Large intestine (tissue), 3 donors: ENCODE data around the gene BCOR. TPM values are rescaled to one million over a fixed set of nuclear protein-coding genes. Genes with fewer than 3 reads are reported as not detected.

ENCODE experiments used
- DNase-seq, 2 donors: peaks; one replicate each; pipeline versions ENCODE4 v3.0.0 to v3.0.0-alpha.2; 2013
- H3K27ac ChIP-seq: one replicate; pipeline ENCODE4 v1.5.1; 2013; ENCODE audit warnings: low read length
- H3K27me3 ChIP-seq: 2 replicates; pipeline ENCODE4 v1.6.1; 2013; ENCODE audit warnings: low read length; ENCODE audit not compliant: control insufficient read depth, insufficient read depth
- H3K36me3 ChIP-seq: 2 replicates; pipeline ENCODE4 v1.6.1; 2013; ENCODE audit warnings: low read length; ENCODE audit not compliant: control insufficient read depth, insufficient read depth
- H3K4me1 ChIP-seq: one replicate; pipeline ENCODE4 v1.6.1; 2013; ENCODE audit warnings: low read length; ENCODE audit not compliant: control insufficient read depth, insufficient read depth
- H3K4me3 ChIP-seq: one replicate; pipeline ENCODE4 v1.5.1; 2013; ENCODE audit warnings: low read length
- H3K9me3 ChIP-seq: one replicate; pipeline ENCODE4 v1.6.1; 2013; ENCODE audit warnings: mild to moderate bottlenecking, low read depth, low read length, moderate library complexity; ENCODE audit not compliant: control insufficient read depth
- WGBS: methylation state at CpG from one replicate; pipeline ENCODE4 v1.1.5; 2013; ENCODE audit warnings: low lambda C conversion rate; ENCODE audit not compliant: insufficient coverage; 5-methylcytosine and 5-hydroxymethylcytosine counted together
- polyA plus RNA-seq: library from polyadenylated mRNA; unstranded; fragments of 120-200 nt; gene quantifications from one replicate; pipeline ENCODE4 v1.2.1, GENCODE V29; 2013

Gene BCOR
- polyA plus RNA-seq, 1 donor: 35.3 TPM

DNA sequence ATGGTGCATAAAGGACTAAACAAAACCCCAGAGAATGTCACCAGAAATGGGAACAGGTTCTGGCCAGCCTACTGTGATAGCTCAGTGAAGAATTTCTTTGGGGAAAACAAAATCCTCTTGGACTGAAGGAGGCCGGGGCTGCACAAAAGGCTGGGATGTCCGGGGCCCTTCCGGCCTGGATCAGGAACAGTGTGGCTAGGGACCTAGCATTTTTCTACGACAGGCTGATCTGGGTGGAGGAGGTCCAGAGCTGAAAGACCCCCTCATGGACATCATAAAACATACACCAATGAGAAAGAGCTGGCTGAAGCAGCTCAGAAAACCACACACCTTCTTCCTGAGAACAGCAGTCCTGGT is 94.7 kb downstream of the BCOR start:
- H3K4me1 ChIP-seq: peaks cover 25% of the 10 kb centered on the region
- WGBS: no CpG with 5 or more reads among the region's 4 CpGs
- no peaks in the 10 kb centered on the region for H3K27me3 ChIP-seq
- H3K9me3 ChIP-seq: no peaks in the 10 kb centered on the region
- DNase-seq: no peak
- no peak overlapping the region for H3K4me3 ChIP-seq
- peak overlapping the region; percentile 18 for H3K27ac ChIP-seq
- no peaks in the 10 kb centered on the region for H3K36me3 ChIP-seq
